HG02840 (cell line): ENCODE measurements around the gene GMDS.

Experiments used
- ATAC-seq: cut with Tn5 transposase; IDR thresholded peaks from one replicate; pipeline ENCODE4 v1.9.1; 2021; ENCODE audit warnings: mild to moderate bottlenecking, moderate library complexity, moderate number of reproducible peaks; ENCODE audit not compliant: unreplicated experiment, low FRiP score

The GMDS gene

DNA sequence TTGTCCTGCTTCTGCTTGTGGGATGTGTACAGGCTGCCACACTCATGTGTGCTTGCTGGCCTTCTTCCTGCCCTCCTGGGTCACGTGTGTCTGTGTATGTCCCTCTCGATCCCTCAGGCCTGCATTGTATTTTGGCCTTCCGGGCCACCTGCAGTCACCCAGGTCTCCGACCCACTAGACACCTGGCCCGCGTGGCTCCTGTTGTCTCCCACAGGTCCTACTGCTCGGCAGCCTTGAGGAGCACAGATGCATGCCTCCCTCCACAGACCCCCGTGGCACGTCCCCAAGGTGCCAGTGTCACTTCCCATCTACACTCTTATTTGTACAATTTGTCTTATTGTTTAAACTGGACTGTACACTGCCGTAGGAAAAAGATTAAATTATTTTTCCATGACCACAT is 592.6 kb downstream of the GMDS start:
- ATAC-seq = no peak

DNA sequence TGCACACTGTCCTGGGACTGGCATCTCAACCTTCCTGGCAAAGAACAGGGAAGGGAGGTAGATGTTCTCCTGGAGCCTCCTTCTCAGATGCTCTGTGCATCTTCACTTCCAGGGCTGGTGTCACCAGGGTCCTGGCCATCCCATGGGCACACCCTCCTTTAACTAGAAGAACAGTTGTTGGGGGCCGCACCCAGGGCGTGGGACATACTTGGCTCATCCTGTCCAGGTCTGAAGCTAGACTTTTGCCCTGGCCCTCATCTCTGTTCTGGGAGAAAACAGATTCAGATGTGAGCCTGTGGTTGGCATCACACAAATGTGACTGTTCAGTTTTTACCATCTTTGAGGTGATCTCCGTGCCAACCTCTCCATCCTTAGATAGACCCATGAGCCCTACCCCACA is 594.0 kb downstream of the GMDS start:
- no peak for ATAC-seq

GRCh38 chr6:1645466-1646185 is 599.8 kb downstream of the GMDS start:
- ATAC-seq = no peak

- no peak for ATAC-seq
Observed at GRCh38 chr6:1644516-1645060, 600.8 kb downstream of the GMDS start.

DNA sequence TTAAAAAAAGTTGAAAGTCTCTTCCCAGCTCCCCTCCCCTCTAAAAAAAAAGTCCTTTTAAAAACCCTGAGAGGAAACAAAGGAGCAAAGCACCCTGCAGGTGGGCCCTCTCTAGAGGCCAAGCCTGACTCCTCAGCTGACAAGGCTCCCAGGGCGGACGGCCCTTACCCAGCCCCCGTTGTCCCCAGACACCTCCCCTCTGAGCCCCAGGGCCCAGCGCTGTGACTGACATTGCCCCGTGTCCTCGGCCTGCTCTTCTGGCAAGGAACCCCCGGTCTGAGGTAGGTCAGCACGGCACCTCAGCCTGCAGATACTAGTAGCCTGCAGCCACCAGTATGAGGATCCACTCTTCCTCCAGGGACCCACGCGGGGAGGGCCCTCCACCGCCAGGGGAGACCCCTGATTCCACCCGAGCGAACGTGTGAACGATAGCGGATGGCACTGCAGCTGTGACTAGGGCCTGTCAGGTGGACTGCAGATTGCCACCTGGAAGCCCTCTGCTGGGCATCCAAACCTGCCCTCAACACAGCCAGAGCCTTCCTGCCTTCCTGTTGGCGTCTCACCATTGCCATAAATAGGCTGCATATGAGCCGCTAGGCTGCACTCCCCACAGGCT is 601.5 kb downstream of the GMDS start:
- no peak for ATAC-seq

DNA sequence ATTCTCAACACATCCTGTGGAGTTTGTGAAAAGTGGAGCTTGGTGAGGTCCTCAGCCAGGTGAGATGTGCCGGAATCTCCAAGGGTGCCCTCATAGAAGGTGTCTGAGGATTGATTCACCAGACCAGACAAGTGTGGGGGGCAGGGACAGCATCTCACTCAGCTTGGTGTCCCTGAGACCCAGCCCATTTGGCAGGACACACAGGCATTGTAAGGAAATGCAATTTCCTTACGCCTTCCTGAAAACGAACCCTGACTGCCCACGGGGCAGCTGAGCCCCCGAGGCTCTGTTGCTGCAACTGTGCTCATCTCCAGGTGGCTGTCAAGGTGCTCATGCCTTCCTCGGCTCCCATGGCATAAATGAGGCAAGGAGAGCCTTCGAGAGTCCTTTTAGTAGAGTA is 602.3 kb downstream of the GMDS start:
- ATAC-seq = no peak

- no peak for ATAC-seq
Observed at GRCh38 chr6:1641343-1641885, 604.0 kb downstream of the GMDS start.

- ATAC-seq = no peak
Observed at GRCh38 chr6:1640476-1640875, 604.9 kb downstream of the GMDS start.

DNA sequence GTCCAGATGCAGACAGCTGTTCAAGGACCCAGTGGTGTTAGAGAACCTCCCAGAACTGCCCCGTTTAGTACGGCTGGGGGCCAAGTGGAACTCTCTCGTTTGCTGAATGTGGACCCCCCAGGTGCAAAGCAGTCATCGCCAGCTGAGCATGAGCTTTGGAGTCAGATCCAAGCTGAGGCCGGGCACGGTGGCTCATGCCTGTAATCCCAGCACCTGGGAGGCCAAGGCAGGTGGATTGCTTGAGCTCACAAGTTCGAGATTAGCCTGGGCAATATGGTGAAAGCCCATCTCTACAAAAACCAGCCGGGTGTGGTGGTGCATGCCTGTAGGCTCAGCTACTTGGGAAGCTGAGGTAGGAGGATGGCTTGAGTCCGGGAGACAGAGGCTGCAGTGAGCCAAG is 606.0 kb downstream of the GMDS start:
- ATAC-seq = no peak

DNA sequence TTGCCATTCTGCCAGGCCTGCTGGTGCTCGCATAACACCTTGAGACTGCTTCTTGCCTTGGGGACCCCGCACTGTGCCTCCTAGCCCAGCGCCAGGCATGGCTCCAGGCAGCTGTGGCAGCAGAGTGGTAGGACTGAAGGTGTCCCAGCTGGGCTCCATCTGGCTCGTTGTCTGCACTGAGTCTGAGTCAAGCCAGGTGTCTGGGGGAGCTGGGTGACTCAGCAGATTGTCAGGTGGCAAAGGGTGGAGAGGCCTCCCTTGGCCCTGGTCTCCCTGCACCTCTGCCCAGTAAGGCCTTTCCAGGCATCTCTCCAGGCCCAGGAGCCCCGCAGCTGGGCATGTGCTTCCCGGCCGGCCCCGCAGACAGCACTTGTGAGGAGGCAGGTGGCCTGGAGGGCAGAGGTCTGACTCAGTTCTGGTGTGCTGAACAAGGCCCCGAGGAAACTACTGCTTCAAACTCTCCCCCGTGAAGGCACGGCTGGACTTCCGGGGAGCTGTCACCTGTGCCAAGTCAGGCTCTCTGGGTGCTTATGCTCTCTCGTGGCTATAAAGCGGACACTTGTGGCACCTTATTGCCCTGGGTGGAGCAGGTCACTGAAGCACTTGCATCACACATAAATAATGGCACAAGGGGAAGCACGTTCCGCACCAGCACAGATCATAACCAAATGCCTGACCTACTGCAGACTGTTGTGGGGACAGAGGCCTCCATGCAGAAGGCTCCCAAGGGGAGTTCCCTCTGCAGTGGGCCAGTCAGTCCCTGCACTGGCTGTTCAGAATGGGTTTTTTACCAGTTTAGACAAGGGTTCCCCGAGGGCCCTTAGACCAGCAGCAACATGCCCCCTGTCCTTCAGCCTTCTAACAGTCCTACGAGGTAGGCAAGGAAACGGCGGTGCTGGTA is 608.2 kb downstream of the GMDS start:
- ATAC-seq = no peak

- no peak for ATAC-seq
Observed at GRCh38 chr6:1636272-1636825, 609.1 kb downstream of the GMDS start.

DNA sequence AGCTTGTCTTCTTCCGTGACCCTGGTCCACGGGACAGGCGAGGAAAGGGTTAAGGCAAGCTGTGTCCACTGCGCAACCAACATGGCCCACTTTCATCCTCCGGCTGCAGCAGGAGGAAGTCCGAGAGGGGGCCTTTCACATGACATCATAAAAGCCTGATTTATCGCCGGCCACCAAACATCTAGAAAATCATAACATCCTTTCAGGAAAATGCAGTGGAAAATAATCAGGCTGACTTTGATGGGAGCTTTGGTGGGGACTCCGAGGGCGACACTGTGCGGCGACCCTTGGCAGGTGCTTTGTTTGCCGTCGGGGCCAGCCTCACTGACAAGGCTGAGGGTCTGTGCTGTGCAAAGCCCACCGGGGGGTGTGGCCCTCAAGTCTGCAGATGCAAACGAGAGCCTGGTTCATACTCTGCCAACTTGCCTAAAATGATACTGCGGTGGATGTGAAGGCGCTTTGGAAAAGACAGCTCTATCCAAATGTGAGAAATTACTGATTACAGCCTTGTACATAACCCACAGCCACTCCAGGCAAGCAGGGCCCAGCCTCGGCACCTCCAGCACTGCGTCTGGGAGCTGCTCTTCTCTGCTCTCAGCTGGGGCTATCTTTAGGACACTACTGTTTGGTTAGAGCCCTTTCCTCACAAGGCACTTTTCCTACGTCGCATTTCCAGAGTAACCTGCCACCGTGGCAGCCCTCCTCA is 609.9 kb downstream of the GMDS start:
- no peak for ATAC-seq

DNA sequence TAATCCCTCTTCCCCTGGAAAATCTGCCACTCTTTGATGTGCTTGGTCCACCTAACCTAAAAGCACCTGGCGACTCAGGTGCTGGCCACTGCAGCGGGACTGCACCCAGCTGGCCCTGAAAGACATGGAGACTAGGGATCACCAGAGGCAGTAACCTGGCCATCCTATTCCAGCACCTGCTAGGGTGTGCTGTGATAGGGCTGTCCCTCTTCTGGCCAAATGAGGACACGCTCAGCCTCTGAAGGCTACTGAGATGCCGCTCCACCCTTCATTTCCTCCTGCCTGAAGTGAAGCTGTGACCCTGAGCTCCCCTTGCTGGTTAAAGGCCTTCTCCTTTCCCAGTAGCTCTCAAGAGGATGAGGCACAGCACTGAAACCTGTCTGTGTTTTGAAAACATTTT is 611.3 kb downstream of the GMDS start:
- no peak for ATAC-seq

GRCh38 chr6:1633366-1634021 is 611.9 kb downstream of the GMDS start:
- ATAC-seq = no peak

GRCh38 chr6:1631251-1631650 is 614.2 kb downstream of the GMDS start:
- ATAC-seq = no peak

GRCh38 chr6:1630771-1631217 is 614.6 kb downstream of the GMDS start:
- no peak for ATAC-seq

DNA sequence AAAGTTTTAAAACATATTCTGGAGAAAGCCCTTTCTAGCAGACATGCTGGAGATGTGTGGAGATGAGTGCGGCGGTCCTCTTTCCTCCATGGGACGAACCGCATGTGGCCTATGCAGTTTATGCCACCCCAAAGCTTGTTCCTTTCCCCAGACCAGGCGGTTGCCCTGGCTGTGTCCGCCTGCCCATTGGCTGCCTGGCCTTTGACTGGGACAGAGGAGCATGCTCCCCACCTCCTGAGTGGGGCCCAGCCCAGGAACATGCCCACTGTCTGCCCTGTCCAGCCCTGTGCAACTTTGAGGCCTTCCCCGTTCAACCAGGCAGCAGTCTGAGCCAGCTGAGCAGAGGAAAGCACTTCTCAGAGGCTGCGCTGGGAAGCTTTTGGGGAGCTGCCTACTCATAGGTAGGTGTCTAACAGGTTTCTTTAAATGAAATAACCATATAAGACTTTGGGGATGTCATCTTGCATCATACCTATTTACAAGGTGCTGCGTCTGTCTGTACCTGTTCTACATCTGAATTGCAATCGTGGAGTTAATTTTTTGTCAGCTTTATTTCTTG is 615.1 kb downstream of the GMDS start:
- ATAC-seq = no peak

GRCh38 chr6:1629316-1629715 is 616.1 kb downstream of the GMDS start:
- no peak for ATAC-seq
